CD4-positive, alpha-beta T cell treated with Interleukin-21 for 1 hour (primary cell): ENCODE results near the gene NBPF1.
"Not testable (repeated sequence)": the region's sequence is repeated elsewhere in the genome, so short reads cannot be mapped to it uniquely, and the experiment has no call there.

Experiments
- DNase-seq: peaks from one replicate; pipeline ENCODE4 v3.0.0-alpha.2; 2020

Gene NBPF1

GRCh38 chr1:16540421-16540893, 72.9 kb downstream of the NBPF1 start:
- DNase-seq: not testable (repeated sequence)

- not testable (repeated sequence) for DNase-seq
These were observed 75.8 kb downstream of the NBPF1 start for GRCh38 chr1:16537528-16537927.

- not testable (repeated sequence) for DNase-seq
These were observed 76.6 kb downstream of the NBPF1 start for GRCh38 chr1:16536796-16537195.

GRCh38 chr1:16535898-16536297, 77.5 kb downstream of the NBPF1 start:
- DNase-seq: not testable (repeated sequence)

- not testable (repeated sequence) for DNase-seq
These were observed 77.9 kb downstream of the NBPF1 start for GRCh38 chr1:16535487-16535886.

- DNase-seq: peak; percentile 34
These were observed 78.4 kb downstream of the NBPF1 start for GRCh38 chr1:16534829-16535456.

GRCh38 chr1:16534239-16534828, 79.0 kb downstream of the NBPF1 start:
- DNase-seq: peak; percentile 17

GRCh38 chr1:16532235-16532991, 81.0 kb downstream of the NBPF1 start:
- not testable (repeated sequence) for DNase-seq

GRCh38 chr1:16528338-16528737, 85.0 kb downstream of the NBPF1 start:
- DNase-seq: not testable (repeated sequence)

- not testable (repeated sequence) for DNase-seq
These were observed 87.6 kb downstream of the NBPF1 start for GRCh38 chr1:16525769-16526168.

- not testable (repeated sequence) for DNase-seq
These were observed 91.7 kb downstream of the NBPF1 start for GRCh38 chr1:16521679-16522078.

- no peak for DNase-seq
These were observed 92.1 kb downstream of the NBPF1 start for GRCh38 chr1:16521288-16521583.

GRCh38 chr1:16520435-16521287, 92.7 kb downstream of the NBPF1 start:
- not testable (repeated sequence) for DNase-seq

- DNase-seq: not testable (repeated sequence)
These were observed 94.0 kb downstream of the NBPF1 start for GRCh38 chr1:16519255-16519951.

GRCh38 chr1:16518913-16519254, 94.5 kb downstream of the NBPF1 start:
- DNase-seq: not testable (repeated sequence)

GRCh38 chr1:16516694-16517410, 96.5 kb downstream of the NBPF1 start:
- DNase-seq: not testable (repeated sequence)

GRCh38 chr1:16514107-16515055, 99.0 kb downstream of the NBPF1 start, which contains the start of gene RNU1-1:
Gene RNU1-1 (minus strand): TSS chr1:16514285.
- peak; percentile 80 for DNase-seq

- peak; percentile 80 for DNase-seq
These were observed 99.8 kb downstream of the NBPF1 start for GRCh38 chr1:16513412-16514106.

- peak; percentile 51 for DNase-seq
These were observed 100.5 kb downstream of the NBPF1 start for GRCh38 chr1:16512624-16513411.
